ENCODE results near the gene ST7L.
"Not testable (repeated sequence)": the region's sequence is repeated elsewhere in the genome, so short reads cannot be mapped to it uniquely, and the experiment has no call there.

The ST7L gene

GRCh38 chr1:112629256-112629655 lies 10.3 kb upstream of the ST7L start:
- peaks cover 2% of the 10 kb centered on the region; the same call in 1 of the 2 replicates for H3K36me3 ChIP-seq (replicated peaks)
- in situ Hi-C loops (cut with MboI; ENCODE audit: low sequenced_read_pairs): no loop called here
- no peak overlapping the region for H3K4me3 ChIP-seq
- H3K9me3 ChIP-seq: no peaks in the 10 kb centered on the region
- no peak for DNase-seq (ENCODE audit: low spot score in 2 of 2)
- peaks cover 6% of the 10 kb centered on the region for H3K4me1 ChIP-seq
- no peaks in the 10 kb centered on the region for H3K27me3 ChIP-seq (ENCODE audit: low read depth)

GRCh38 chr1:112628516-112628915 lies 9.6 kb upstream of the ST7L start:
- DNase-seq (ENCODE audit: low spot score in 2 of 2): no peak
- Histone ChIP-seq H3K9me3 (no peaks in the 10 kb centered on the region), H3K4me3 (no peak overlapping the region), H3K4me1 (peaks cover 6% of the 10 kb centered on the region), H3K36me3 (replicated peaks) (peaks cover 2% of the 10 kb centered on the region; the same call in 1 of the 2 replicates), H3K27me3 (ENCODE audit: low read depth) (no peaks in the 10 kb centered on the region)
- in situ Hi-C loops (cut with MboI; ENCODE audit: low sequenced_read_pairs): no loop called here

- H3K27me3 ChIP-seq (ENCODE audit: low read depth): no peaks in the 10 kb centered on the region
- peaks cover 2% of the 10 kb centered on the region; the same call in 1 of the 2 replicates for H3K36me3 ChIP-seq (replicated peaks)
- in situ Hi-C loops (cut with MboI; ENCODE audit: low sequenced_read_pairs): no loop called here
- no peak overlapping the region for H3K4me3 ChIP-seq
- DNase-seq (ENCODE audit: low spot score in 2 of 2): no peak
- H3K4me1 ChIP-seq: peaks cover 13% of the 10 kb centered on the region
- H3K9me3 ChIP-seq: no peaks in the 10 kb centered on the region
These were observed 7.9 kb upstream of the ST7L start for GRCh38 chr1:112626887-112627286.

GRCh38 chr1:112626193-112626592 lies 7.3 kb upstream of the ST7L start:
- H3K9me3 ChIP-seq: no peaks in the 10 kb centered on the region
- H3K27me3 ChIP-seq (ENCODE audit: low read depth): no peaks in the 10 kb centered on the region
- peaks cover 2% of the 10 kb centered on the region; the same call in 1 of the 2 replicates for H3K36me3 ChIP-seq (replicated peaks)
- no peak overlapping the region for H3K4me3 ChIP-seq
- in situ Hi-C loops (cut with MboI; ENCODE audit: low sequenced_read_pairs): no loop called here
- peaks cover 13% of the 10 kb centered on the region for H3K4me1 ChIP-seq
- no peak for DNase-seq (ENCODE audit: low spot score in 2 of 2)

- peaks cover 2% of the 10 kb centered on the region; the same call in 1 of the 2 replicates for H3K36me3 ChIP-seq (replicated peaks)
- H3K27me3 ChIP-seq (ENCODE audit: low read depth): no peaks in the 10 kb centered on the region
- peaks cover 8% of the 10 kb centered on the region for H3K4me1 ChIP-seq
- in situ Hi-C loops (cut with MboI; ENCODE audit: low sequenced_read_pairs): no loop called here
- no peak for DNase-seq (ENCODE audit: low spot score in 2 of 2)
- H3K9me3 ChIP-seq: no peaks in the 10 kb centered on the region
- H3K4me3 ChIP-seq: no peak overlapping the region
These were observed 6.8 kb upstream of the ST7L start for GRCh38 chr1:112625696-112626095.

- DNase-seq (ENCODE audit: low spot score in 2 of 2); in situ Hi-C loops (cut with MboI; ENCODE audit: low sequenced_read_pairs); H3K9me3 ChIP-seq; H3K27me3 ChIP-seq (ENCODE audit: low read depth); H3K36me3 ChIP-seq (replicated peaks); H3K4me3 ChIP-seq; H3K4me1 ChIP-seq: not testable (repeated sequence)
These were observed 5.6 kb upstream of the ST7L start for GRCh38 chr1:112624493-112624892.

GRCh38 chr1:112620377-112620695 lies 1.4 kb upstream of the ST7L start:
- no peak for DNase-seq (ENCODE audit: low spot score in 2 of 2)
- H3K9me3 ChIP-seq: no peaks in the 10 kb centered on the region
- no peaks in the 10 kb centered on the region for H3K27me3 ChIP-seq (ENCODE audit: low read depth)
- in situ Hi-C loops (cut with MboI; ENCODE audit: low sequenced_read_pairs): no loop called here
- peak overlapping the region; percentile 76 for H3K4me3 ChIP-seq
- H3K4me1 ChIP-seq: peaks cover 28% of the 10 kb centered on the region
- no peaks in the 10 kb centered on the region for H3K36me3 ChIP-seq (replicated peaks)

GRCh38 chr1:112619518-112620376 lies 806 bp upstream of the ST7L start, which contains the start of gene CAPZA1:
CAPZA1 (plus strand) TSS chr1:112619832; CDS start chr1:112619845, 13 bp downstream.
- in situ Hi-C loops (cut with MboI; ENCODE audit: low sequenced_read_pairs): loop anchor here (5.0 kb wide), 2 partner anchors 88 to 227 kb away; partner anchors contain the start of gene RHOC
- Histone ChIP-seq H3K4me3 (peak within 1 kb of the TSS; percentile 76), H3K36me3 (replicated peaks) (no peaks in the 10 kb centered on the region), H3K4me1 (peaks cover 28% of the 10 kb centered on the region), H3K27me3 (ENCODE audit: low read depth) (no peaks in the 10 kb centered on the region), H3K9me3 (no peaks in the 10 kb centered on the region)
- DNase-seq (ENCODE audit: low spot score in 2 of 2): peak; percentile 79 to 90

- H3K36me3 ChIP-seq (replicated peaks): peaks cover 11% of the 10 kb centered on the region
- in situ Hi-C loops (cut with MboI; ENCODE audit: low sequenced_read_pairs): loop anchor here (5.0 kb wide), 2 partner anchors 89 to 226 kb away; partner anchors contain the start of gene RHOC
These were observed 724 bp downstream of the ST7L start for GRCh38 chr1:112618114-112618720.

GRCh38 chr1:112614460-112615065 lies 4.4 kb downstream of the ST7L start:
- H3K4me3 ChIP-seq: no peak overlapping the region
- DNase-seq (ENCODE audit: low spot score in 2 of 2): peak; percentile 37 to 52
- H3K4me1 ChIP-seq: peaks cover 20% of the 10 kb centered on the region
- no peaks in the 10 kb centered on the region for H3K9me3 ChIP-seq
- in situ Hi-C loops (cut with MboI; ENCODE audit: low sequenced_read_pairs): loop anchor here (5.0 kb wide), 2 partner anchors 93 to 222 kb away; partner anchors contain the start of gene RHOC
- H3K27me3 ChIP-seq (ENCODE audit: low read depth): no peaks in the 10 kb centered on the region
- peaks cover 35% of the 10 kb centered on the region for H3K36me3 ChIP-seq (replicated peaks)

More at GRCh38 chr1:112618114-112618720, 724 bp downstream of the ST7L start:
- peak in 1 of 2 experiments; percentile 22 for DNase-seq (ENCODE audit: low spot score in 2 of 2)
- Histone ChIP-seq H3K4me3 (peak overlapping the region; percentile 76), H3K27me3 (ENCODE audit: low read depth) (no peaks in the 10 kb centered on the region), H3K9me3 (no peaks in the 10 kb centered on the region), H3K4me1 (peaks cover 28% of the 10 kb centered on the region)

GRCh38 chr1:112605633-112606327 lies 13.2 kb downstream of the ST7L start:
- Histone ChIP-seq H3K27me3 (ENCODE audit: low read depth) (no peaks in the 10 kb centered on the region), H3K36me3 (replicated peaks) (peaks cover 68% of the 10 kb centered on the region), H3K4me1 (no peaks in the 10 kb centered on the region), H3K9me3 (no peaks in the 10 kb centered on the region), H3K4me3 (no peak overlapping the region)
- no peak for DNase-seq (ENCODE audit: low spot score in 2 of 2)
- in situ Hi-C loops (cut with MboI; ENCODE audit: low sequenced_read_pairs): no loop called here

- in situ Hi-C loops (cut with MboI; ENCODE audit: low sequenced_read_pairs): no loop called here
- no peak overlapping the region for H3K4me3 ChIP-seq
These were observed 15.4 kb downstream of the ST7L start for GRCh38 chr1:112603541-112603940.

GRCh38 chr1:112603012-112603411 lies 15.9 kb downstream of the ST7L start:
- Histone ChIP-seq H3K4me1 (no peaks in the 10 kb centered on the region), H3K36me3 (replicated peaks) (peaks cover 46% of the 10 kb centered on the region), H3K4me3 (no peak overlapping the region), H3K9me3 (no peaks in the 10 kb centered on the region), H3K27me3 (ENCODE audit: low read depth) (no peaks in the 10 kb centered on the region)
- in situ Hi-C loops (cut with MboI; ENCODE audit: low sequenced_read_pairs): no loop called here
- no peak for DNase-seq (ENCODE audit: low spot score in 2 of 2)

More at GRCh38 chr1:112603541-112603940, 15.4 kb downstream of the ST7L start:
- no peaks in the 10 kb centered on the region for H3K4me1 ChIP-seq
- no peaks in the 10 kb centered on the region for H3K27me3 ChIP-seq (ENCODE audit: low read depth)
- no peak for DNase-seq (ENCODE audit: low spot score in 2 of 2)
- H3K36me3 ChIP-seq (replicated peaks): peaks cover 50% of the 10 kb centered on the region
- no peaks in the 10 kb centered on the region for H3K9me3 ChIP-seq

Data from HAP-1 (cell line).